Ramos (cell line): ENCODE data around the gene RNF214.

Experiments
- in situ Hi-C: fragments of 300-500 bp; cut with MboI; formaldehyde crosslinking; loops from one replicate; pipeline ENCODE4 v1.14.3; 2022; ENCODE audit warnings: low sequenced_read_pairs; ENCODE audit not compliant: unreplicated experiment

The RNF214 gene

DNA sequence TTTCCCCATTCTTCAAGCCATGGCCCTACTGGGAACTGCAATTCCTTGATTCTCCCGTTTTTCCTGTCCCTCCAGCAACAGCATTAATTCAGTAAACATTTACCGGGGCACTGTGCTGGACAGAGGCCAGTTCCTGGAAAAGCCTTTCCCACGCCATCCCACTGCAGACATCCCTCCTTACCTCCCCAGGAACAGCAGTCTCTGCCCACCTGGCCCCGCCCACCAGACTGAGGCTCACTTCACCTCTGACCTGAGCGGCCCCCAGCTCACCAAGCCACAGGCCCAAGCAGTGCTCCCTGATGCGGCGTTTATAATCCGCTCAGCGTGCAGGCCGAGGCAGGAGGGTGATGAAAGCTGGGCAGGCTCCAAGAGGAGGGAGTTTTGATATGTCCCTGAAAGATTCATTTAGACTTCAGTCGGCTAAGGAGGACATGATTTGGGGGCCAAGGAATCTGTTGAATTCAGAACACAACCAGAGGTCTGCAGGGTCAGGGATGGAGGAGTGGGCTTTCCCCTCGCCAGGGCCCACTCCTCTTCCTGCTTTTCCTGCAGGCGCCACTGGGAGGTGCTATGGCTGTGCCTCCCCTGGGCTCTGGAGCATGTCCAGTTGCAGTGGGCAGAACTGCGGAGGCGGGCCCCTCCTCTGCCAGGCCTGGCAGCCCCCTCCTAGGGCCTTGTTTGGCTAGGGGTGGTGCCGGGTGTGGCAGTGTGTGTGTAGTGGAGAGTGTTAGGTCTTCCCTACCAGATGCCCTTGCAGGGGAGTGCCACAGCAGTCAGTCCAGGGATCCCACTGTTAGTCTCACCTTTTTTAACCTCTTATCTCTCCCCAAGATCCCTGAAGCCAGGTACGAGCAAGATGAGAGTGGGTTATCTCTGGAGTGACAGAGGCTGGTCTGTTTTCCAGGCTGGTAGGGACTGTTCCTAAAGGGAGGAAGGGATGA lies 34.7 kb upstream of the RNF214 start:
- in situ Hi-C loops: no loop called here

DNA sequence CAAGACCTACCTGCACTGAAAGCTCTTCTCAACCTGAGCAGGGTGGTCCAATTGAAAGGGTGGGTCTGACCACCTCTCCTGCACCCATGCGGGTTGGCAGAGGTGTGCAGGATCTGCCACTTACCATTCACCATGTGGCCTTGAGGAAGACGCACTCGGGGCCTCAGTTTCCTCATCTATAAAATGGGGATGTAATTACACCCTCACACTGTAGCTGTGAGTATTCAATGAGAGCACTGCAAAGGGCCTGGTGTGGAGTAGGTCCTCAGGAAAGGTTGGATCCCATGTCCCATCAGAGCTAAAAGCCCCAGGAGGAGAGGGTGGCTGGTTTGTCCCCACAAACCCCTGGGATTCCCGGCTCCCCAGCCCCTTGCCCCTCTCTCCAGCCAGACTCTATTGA lies 33.9 kb upstream of the RNF214 start:
- in situ Hi-C loops: no loop called here

DNA sequence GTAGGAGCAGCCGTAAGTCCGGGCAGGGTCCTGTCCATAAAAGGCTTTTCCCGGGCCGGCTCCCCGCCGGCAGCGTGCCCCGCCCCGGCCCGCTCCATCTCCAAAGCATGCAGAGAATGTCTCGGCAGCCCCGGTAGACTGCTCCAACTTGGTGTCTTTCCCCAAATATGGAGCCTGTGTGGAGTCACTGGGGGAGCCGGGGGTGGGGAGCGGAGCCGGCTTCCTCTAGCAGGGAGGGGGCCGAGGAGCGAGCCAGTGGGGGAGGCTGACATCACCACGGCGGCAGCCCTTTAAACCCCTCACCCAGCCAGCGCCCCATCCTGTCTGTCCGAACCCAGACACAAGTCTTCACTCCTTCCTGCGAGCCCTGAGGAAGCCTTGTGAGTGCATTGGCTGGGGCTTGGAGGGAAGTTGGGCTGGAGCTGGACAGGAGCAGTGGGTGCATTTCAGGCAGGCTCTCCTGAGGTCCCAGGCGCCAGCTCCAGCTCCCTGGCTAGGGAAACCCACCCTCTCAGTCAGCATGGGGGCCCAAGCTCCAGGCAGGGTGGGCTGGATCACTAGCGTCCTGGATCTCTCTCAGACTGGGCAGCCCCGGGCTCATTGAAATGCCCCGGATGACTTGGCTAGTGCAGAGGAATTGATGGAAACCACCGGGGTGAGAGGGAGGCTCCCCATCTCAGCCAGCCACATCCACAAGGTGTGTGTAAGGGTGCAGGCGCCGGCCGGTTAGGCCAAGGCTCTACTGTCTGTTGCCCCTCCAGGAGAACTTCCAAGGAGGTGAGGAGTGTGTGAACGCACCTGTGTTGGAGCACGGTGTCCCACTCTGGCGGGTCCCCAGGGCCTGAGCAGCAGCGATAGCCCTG lies 33.2 kb upstream of the RNF214 start, which contains the start of gene TAGLN:
TSS of gene TAGLN (plus strand) at position 318 of the 863 bp plus-strand sequence. CDS start 3,644 bp downstream, outside the sequence.
- in situ Hi-C loops: no loop called here

DNA sequence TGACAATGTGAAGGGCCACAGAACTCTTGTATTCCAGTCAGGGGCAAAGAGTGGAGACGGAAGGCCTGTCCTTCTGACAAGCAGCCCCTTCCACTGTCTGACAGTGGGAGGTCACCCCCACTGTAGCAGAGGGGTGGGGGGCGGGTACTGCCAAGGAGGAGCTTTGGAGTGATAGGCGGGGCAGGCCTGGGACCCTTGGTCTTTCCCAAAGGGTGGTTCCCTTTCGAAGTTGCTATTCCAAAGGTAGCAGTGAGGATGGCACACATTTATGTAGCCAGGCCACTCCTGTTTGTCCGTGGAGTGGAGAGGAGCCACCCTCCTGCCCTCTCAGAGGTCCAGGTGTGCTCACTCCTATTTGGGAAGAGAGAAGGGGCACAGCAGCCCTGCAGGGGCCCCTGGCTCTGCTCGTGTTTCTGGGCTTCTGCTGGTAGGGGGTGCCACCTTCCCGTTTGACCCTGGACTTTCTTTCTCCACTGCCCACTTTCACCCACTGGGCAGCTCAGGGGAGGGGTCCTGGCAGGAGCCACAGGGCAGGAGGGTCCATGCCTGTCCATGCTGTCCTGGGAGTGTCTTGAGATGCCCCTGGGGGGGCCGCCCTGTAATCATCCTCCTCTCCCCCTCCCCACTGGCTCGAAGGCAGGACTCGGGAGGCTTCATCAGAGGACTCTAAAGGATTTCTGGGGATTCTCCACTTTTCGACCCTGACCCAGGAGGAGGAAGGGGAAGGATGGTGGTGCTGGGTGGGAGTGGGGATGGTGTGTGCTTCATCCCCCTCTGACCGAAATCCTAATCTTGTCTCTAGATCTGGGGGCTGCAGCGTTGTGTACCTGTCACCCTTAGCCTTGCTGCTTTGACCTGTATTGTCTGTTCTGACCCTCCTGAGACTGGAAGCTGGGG lies 32.3 kb upstream of the RNF214 start:
- in situ Hi-C loops: no loop called here

GRCh38 chr11:117200813-117201657 lies 31.4 kb upstream of the RNF214 start:
- in situ Hi-C loops: no loop called here

DNA sequence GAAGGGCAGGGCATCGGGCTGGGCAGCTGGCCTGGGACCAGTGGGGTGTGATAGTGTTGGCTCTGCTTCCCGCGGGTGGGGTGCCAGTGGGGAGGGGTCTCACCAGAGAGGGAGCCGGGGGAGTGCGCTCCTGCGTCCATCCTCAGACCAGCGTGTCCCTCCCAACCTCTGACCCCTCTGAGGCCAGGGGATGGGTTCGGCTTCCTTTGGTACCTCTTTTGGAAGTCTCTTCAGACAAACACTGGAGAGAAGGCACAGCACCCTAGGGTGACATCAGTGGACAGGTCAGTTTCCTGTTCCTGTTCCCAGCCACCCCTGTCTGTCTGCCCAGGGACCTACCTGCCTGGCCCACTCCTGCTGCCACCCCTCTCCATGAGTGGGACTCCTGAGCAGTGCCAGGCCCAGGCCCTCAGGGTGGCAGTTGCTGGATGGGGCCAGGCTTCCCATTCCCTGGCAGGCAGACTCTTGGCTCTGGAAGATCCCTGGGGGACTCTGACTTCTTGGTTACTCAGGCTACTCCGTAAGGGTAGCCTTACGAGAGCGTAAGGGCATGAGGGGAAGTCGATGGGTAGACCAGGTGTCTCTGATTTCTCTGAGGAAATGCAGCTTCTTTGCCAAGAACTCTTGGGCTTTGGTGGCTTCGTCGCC lies 30.7 kb upstream of the RNF214 start:
- in situ Hi-C loops: no loop called here

DNA sequence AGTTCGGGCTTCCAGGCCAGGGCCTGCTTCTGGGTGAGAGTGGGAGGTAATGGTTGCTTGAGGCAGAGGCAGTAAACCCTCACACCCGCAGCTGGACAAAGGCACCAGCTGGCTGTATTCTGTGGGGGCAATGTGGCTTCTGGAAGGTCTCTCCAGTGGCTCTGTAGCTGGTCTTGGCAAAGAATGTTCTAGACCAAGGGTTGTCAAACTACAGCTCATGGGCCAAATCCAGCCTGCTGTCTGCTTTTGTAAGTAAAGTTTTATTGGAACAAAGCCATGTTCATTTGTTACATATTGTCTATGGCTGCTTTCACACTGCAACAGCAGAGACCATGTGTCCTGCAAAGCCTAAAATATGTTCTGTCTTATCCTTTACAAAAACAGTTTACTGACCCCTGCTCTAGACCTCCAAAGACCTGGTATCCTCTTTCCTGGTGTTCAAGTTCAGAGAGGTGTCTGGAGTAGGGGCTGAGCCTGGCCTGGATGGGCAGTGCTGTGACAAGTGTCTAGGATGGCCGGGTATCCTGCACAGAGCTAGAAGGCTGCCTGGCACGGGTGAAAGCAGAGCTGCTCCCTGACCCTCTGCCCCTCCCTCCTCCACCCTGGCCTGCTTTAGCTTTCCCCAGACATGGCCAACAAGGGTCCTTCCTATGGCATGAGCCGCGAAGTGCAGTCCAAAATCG lies 29.9 kb upstream of the RNF214 start:
- in situ Hi-C loops: no loop called here

GRCh38 chr11:117203069-117203407 lies 29.4 kb upstream of the RNF214 start:
- in situ Hi-C loops: no loop called here

- in situ Hi-C loops: loop anchor here (5.0 kb wide), 1 partner anchor 72 kb away; no protein-coding TSS in a partner anchor
Observed at GRCh38 chr11:117204283-117205080, 28.0 kb upstream of the RNF214 start.

GRCh38 chr11:117205211-117205818 lies 27.2 kb upstream of the RNF214 start:
- in situ Hi-C loops: loop anchor here (5.0 kb wide), 1 partner anchor 73 kb away; no protein-coding TSS in a partner anchor

GRCh38 chr11:117206111-117206510 lies 26.4 kb upstream of the RNF214 start:
- in situ Hi-C loops: loop anchor here (5.0 kb wide), 1 partner anchor 74 kb away; no protein-coding TSS in a partner anchor

- in situ Hi-C loops: loop anchor here (5.0 kb wide), 1 partner anchor 75 kb away; no protein-coding TSS in a partner anchor
Observed at GRCh38 chr11:117206859-117207258, 25.6 kb upstream of the RNF214 start.

- in situ Hi-C loops: loop anchor here (5.0 kb wide), 1 partner anchor 75 kb away; no protein-coding TSS in a partner anchor
Observed at GRCh38 chr11:117207481-117207880, 25.0 kb upstream of the RNF214 start.

GRCh38 chr11:117208710-117209109 lies 23.8 kb upstream of the RNF214 start:
- in situ Hi-C loops: loop anchor here (5.0 kb wide), 1 partner anchor 76 kb away; no protein-coding TSS in a partner anchor

GRCh38 chr11:117209351-117210125 lies 22.9 kb upstream of the RNF214 start:
- in situ Hi-C loops: loop anchor here (5.0 kb wide), 1 partner anchor 77 kb away; no protein-coding TSS in a partner anchor

DNA sequence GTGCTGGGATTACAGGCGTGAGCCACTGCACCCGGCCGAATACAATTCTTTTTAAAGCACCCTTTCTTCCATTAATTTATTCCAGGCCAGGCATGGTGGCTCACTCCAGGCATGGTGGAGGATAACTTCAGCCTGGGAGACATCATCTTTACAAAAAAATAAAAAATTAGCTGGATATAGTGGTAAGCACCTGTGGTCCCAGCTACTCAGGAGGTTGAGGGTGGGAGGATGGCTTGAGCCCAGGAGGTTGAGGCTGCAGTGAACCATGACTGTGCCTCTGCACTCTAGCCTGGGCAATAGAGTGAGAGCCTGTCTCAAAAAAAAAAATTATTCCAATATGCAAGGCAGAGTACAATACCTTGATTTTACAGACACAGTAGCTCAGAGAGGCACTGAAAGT lies 21.9 kb upstream of the RNF214 start:
- in situ Hi-C loops: no loop called here
